LNCAP (cell line): Measurements from ENCODE around the gene NKAIN2.

Source experiments
- CTCF ChIP-seq: fragments of 450-650 bp; IDR thresholded peaks from 2 replicates; pipeline ENCODE4 v1.5.1; 2017; ENCODE audit warnings: mild to moderate bottlenecking

The NKAIN2 gene

GRCh38 chr6:124334359-124334758, 530.7 kb downstream of the NKAIN2 start:
- TF ChIP-seq CTCF = no peak

- TF ChIP-seq CTCF = no peak
Observed at GRCh38 chr6:124339610-124340334, 536.1 kb downstream of the NKAIN2 start.

- TF ChIP-seq CTCF = no peak
Observed at GRCh38 chr6:124355146-124355545, 551.5 kb downstream of the NKAIN2 start.

- TF ChIP-seq CTCF = no peak
Observed at GRCh38 chr6:124356276-124356810, 552.7 kb downstream of the NKAIN2 start.

DNA sequence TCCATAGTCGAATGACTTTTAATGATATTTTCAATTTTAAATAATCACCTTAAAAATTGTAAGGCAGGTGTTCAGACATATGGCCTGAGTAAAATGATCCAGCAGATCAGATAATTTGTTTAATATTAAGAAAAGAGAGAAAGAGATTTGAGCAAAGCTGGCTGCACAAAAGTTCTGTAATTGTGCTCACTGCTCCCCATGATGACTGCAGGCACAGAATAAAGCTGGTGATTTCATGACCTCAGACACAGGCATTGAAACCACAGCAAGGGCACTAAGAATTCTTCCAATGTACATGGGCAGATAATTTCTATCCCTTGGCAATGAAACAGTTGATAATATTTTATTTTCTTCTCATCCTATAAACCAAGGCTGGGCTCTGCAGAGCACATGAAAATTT, 553.1 kb downstream of the NKAIN2 start:
- no peak for TF ChIP-seq CTCF

GRCh38 chr6:124368131-124368530, 564.5 kb downstream of the NKAIN2 start:
- no peak for TF ChIP-seq CTCF

DNA sequence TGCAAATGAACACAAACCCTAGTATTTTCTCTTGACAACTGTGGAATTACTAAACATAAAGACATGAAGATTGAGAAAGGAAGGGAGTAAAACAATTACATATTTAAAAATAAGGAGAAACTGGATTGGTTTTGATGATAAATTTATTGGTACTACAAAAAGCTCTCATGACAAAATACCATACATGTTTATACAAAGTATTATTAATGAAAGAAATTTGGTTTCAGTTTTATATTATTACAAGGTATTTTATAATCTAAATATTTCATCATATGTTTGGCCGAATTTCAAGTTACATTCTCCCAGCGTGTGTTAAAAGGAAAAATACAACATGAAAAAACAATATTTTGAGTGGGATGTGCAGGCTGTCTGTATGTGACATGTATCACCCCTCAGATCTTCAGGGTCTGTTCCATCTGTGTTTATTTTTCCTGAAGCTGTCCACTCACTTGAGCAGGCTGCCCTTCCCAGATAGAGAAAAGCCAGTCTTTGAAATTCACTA, 568.4 kb downstream of the NKAIN2 start:
- TF ChIP-seq CTCF = no peak
